Neural cell (in vitro differentiated cells): Measurements from ENCODE around the gene UBA6. TPM values are rescaled to one million over a fixed set of nuclear protein-coding genes. Genes with fewer than 3 reads are reported as not detected.

ENCODE experiments used
- H2AFZ ChIP-seq: fragments of 200-600, 300-800 bp; sonication (generic), shearing (Covaris generic); 2 replicates; pipeline ENCODE4 v1.6.0; 2014; ENCODE audit warnings: low read depth, mild to moderate bottlenecking, antibody characterized with exemption, low read length, moderate library complexity
- H3F3A ChIP-seq: fragments of 200-600 bp; shearing (Covaris generic); 2 replicates; pipeline ENCODE4 v1.6.1; 2016; ENCODE audit warnings: mild to moderate bottlenecking, moderate library complexity, mixed read lengths, antibody characterized with exemption, low read length; ENCODE audit not compliant: insufficient read depth, poor library complexity, severe bottlenecking
- H3K27ac ChIP-seq: fragments of 200-600, 300-800 bp; sonication (generic), shearing (Covaris generic); 2 replicates; pipeline ENCODE4 v1.5.1; 2014; ENCODE audit warnings: mild to moderate bottlenecking, low read length, moderate library complexity
- H3K27me3 ChIP-seq: fragments of 300-800, 200-600 bp; sonication (generic), shearing (Covaris generic); 2 replicates; pipeline ENCODE4 v1.6.0; 2014; ENCODE audit warnings: mild to moderate bottlenecking, low read depth, low read length, moderate library complexity; ENCODE audit not compliant: insufficient read depth
- H3K36me3 ChIP-seq: fragments of 300-800, 200-600 bp; sonication (generic), shearing (Covaris generic); 2 replicates; pipeline ENCODE4 v1.5.1; 2014; ENCODE audit warnings: mild to moderate bottlenecking, antibody characterized with exemption, low read length, moderate library complexity; ENCODE audit not compliant: insufficient read depth
- H3K4me2 ChIP-seq: fragments of 300-800, 200-600 bp; sonication (generic), shearing (Covaris generic); 2 replicates; pipeline ENCODE4 v1.6.0; 2014; ENCODE audit warnings: mild to moderate bottlenecking, low read length
- H3K4me3 ChIP-seq: fragments of 300-800, 200-600 bp; sonication (generic), shearing (Covaris generic); 2 replicates; pipeline ENCODE4 v1.5.1; 2014; ENCODE audit warnings: mild to moderate bottlenecking, low read length, moderate library complexity
- H3K79me2 ChIP-seq: fragments of 200-600 bp; shearing (Covaris generic); replicated peaks from 2 replicates; pipeline ENCODE4 v1.6.0; 2014; ENCODE audit warnings: mild to moderate bottlenecking, low read length, moderate library complexity; ENCODE audit not compliant: insufficient read depth
- H3K9ac ChIP-seq: fragments of 300-800, 200-600 bp; sonication (generic), shearing (Covaris generic); 2 replicates; pipeline ENCODE4 v1.6.1; 2016; ENCODE audit warnings: mild to moderate bottlenecking, low read length, mixed read lengths
- H3K9me2 ChIP-seq: fragments of 200-600 bp; shearing (Covaris generic); 2 replicates; pipeline ENCODE4 v1.6.1; 2016; ENCODE audit warnings: mild to moderate bottlenecking, low read length, mixed read lengths; ENCODE audit not compliant: insufficient read depth
- H3K9me3 ChIP-seq: fragments of 200-600, 300-800 bp; sonication (generic), shearing (Covaris generic); 2 replicates; pipeline ENCODE4 v1.6.1; 2016; ENCODE audit warnings: mild to moderate bottlenecking, mixed run types, low read length, moderate library complexity, mixed read lengths
- H4K20me1 ChIP-seq: fragments of 200-600 bp; shearing (Covaris generic); 2 replicates; pipeline ENCODE4 v1.6.1; 2016; ENCODE audit warnings: mild to moderate bottlenecking, mixed run types; ENCODE audit not compliant: insufficient read depth
- EP300 ChIP-seq: fragments of 450-650 bp; conservative IDR thresholded peaks from 2 replicates; pipeline ENCODE4 v1.6.1; 2014; ENCODE audit warnings: antibody characterized with exemption, mild to moderate bottlenecking, moderate library complexity; ENCODE audit not compliant: poor library complexity, severe bottlenecking
- EZH2 ChIP-seq: fragments of 200-600, 300-800 bp; shearing (Covaris generic), sonication (generic); IDR thresholded peaks from 2 replicates; pipeline ENCODE4 v1.6.1; 2014; ENCODE audit warnings: antibody characterized with exemption, low read length, borderline replicate concordance, mild to moderate bottlenecking; ENCODE audit not compliant: insufficient read depth, poor library complexity, severe bottlenecking
- MXI1 ChIP-seq: fragments of 450-650 bp; conservative IDR thresholded peaks from 2 replicates; pipeline ENCODE4 v1.6.1; 2014; ENCODE audit warnings: antibody characterized with exemption, mild to moderate bottlenecking; ENCODE audit not compliant: poor library complexity, severe bottlenecking
- SMC3 ChIP-seq: fragments of 450-650 bp; conservative IDR thresholded peaks from 2 replicates; pipeline ENCODE4 v1.6.1; 2014; ENCODE audit warnings: antibody characterized with exemption, mild to moderate bottlenecking, moderate library complexity; ENCODE audit not compliant: poor library complexity
- TAF1 ChIP-seq: IDR thresholded peaks from 2 replicates; pipeline ENCODE4 v1.6.1; 2012; ENCODE audit warnings: low read depth
- polyA plus RNA-seq: library from polyadenylated mRNA; depleted of rRNA; stranded (reverse); fragments of >200 nt; gene quantifications from 2 replicates; pipeline ENCODE4 v1.2.3, GENCODE V29; 2014
- TF ChIP-seq, protein P1 (sequence below): IDR thresholded peaks from 2 replicates; pipeline ENCODE4 v1.6.1; 2012; ENCODE audit warnings: borderline replicate concordance
- TF ChIP-seq, protein P2 (sequence below): fragments of 450-650 bp; IDR thresholded peaks from 2 replicates; pipeline ENCODE4 v1.5.1; 2014; ENCODE audit warnings: antibody characterized with exemption, mild to moderate bottlenecking, moderate library complexity; ENCODE audit not compliant: poor library complexity, severe bottlenecking

UBA6 gene
- polyA plus RNA-seq, 1 donor from 2014 or later = 126 TPM

DNA sequence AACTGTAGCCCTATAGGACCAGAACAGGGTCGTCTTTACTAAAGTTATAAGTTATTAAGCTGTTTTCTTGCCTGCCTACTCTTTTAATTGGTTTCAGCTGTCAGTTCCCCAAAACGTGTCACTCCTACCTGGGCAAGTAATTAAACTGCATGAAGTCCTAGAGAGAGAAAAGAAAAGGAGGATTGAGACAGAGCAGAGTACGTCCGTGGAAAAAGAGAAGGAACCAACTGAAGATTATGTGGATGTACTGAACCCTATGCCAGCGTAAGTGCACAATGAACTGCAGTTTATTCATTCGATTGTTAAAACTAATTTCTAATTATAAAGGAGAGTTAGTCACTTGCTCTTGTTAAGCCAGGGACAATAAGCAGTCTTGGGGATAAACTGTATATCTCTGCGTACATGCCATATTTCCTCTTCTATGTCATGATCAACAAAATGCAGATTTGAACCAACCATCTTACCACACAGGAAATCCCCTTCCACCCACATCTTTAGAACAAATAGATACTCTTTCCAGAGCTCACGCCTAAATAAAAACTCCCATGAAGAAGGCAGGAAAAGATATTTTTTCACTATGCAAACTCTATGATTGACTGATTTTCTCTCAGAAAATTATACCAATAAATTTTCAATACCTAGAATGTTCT, 119.6 kb downstream of the UBA6 start:
- H3K9me3 ChIP-seq = no peaks in the 10 kb centered on the region
- no peaks in the 10 kb centered on the region for H4K20me1 ChIP-seq
- H3K9ac ChIP-seq = no peak overlapping the region
- no peak overlapping the region for H3K27ac ChIP-seq
- H3K27me3 ChIP-seq = no peaks in the 10 kb centered on the region
- H2AFZ ChIP-seq = no peak overlapping the region
- no peaks in the 10 kb centered on the region for H3F3A ChIP-seq
- no peaks in the 10 kb centered on the region for H3K9me2 ChIP-seq
- no peak overlapping the region for H3K4me2 ChIP-seq
- no peaks in the 10 kb centered on the region for H3K36me3 ChIP-seq
- no peak overlapping the region for H3K4me3 ChIP-seq
- TF ChIP-seq, protein P1, sequence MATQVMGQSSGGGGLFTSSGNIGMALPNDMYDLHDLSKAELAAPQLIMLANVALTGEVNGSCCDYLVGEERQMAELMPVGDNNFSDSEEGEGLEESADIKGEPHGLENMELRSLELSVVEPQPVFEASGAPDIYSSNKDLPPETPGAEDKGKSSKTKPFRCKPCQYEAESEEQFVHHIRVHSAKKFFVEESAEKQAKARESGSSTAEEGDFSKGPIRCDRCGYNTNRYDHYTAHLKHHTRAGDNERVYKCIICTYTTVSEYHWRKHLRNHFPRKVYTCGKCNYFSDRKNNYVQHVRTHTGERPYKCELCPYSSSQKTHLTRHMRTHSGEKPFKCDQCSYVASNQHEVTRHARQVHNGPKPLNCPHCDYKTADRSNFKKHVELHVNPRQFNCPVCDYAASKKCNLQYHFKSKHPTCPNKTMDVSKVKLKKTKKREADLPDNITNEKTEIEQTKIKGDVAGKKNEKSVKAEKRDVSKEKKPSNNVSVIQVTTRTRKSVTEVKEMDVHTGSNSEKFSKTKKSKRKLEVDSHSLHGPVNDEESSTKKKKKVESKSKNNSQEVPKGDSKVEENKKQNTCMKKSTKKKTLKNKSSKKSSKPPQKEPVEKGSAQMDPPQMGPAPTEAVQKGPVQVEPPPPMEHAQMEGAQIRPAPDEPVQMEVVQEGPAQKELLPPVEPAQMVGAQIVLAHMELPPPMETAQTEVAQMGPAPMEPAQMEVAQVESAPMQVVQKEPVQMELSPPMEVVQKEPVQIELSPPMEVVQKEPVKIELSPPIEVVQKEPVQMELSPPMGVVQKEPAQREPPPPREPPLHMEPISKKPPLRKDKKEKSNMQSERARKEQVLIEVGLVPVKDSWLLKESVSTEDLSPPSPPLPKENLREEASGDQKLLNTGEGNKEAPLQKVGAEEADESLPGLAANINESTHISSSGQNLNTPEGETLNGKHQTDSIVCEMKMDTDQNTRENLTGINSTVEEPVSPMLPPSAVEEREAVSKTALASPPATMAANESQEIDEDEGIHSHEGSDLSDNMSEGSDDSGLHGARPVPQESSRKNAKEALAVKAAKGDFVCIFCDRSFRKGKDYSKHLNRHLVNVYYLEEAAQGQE = no peak
- TF ChIP-seq, protein P2, sequence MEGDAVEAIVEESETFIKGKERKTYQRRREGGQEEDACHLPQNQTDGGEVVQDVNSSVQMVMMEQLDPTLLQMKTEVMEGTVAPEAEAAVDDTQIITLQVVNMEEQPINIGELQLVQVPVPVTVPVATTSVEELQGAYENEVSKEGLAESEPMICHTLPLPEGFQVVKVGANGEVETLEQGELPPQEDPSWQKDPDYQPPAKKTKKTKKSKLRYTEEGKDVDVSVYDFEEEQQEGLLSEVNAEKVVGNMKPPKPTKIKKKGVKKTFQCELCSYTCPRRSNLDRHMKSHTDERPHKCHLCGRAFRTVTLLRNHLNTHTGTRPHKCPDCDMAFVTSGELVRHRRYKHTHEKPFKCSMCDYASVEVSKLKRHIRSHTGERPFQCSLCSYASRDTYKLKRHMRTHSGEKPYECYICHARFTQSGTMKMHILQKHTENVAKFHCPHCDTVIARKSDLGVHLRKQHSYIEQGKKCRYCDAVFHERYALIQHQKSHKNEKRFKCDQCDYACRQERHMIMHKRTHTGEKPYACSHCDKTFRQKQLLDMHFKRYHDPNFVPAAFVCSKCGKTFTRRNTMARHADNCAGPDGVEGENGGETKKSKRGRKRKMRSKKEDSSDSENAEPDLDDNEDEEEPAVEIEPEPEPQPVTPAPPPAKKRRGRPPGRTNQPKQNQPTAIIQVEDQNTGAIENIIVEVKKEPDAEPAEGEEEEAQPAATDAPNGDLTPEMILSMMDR = no peak
- TF ChIP-seq EP300 = no peak
- H3K79me2 ChIP-seq = no peaks in the 10 kb centered on the region

DNA sequence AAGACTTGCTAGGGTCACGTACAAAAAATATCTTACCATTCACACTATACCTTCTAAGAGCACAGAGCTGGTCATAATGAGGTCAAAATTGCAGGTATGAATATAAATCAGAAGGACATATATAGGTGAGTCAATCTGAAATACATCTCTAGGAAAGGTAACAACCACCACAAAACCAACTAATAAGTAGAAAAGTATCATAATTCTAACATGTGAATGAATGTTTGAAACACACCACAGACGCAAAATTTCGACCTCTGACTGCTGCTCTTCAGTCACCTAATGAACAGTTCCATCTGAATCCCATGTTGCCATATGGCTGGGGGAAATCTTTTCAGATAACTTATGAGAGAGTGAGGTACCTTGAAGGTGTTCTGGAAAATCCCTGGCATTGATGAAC, 120.4 kb downstream of the UBA6 start:
- Histone ChIP-seq H3K4me2 (no peak overlapping the region), H3K79me2 (no peaks in the 10 kb centered on the region), H4K20me1 (no peaks in the 10 kb centered on the region), H3K9me2 (no peaks in the 10 kb centered on the region), H3K27me3 (no peaks in the 10 kb centered on the region), H3F3A (no peaks in the 10 kb centered on the region), H3K36me3 (no peaks in the 10 kb centered on the region), H2AFZ (no peak overlapping the region), H3K9me3 (no peaks in the 10 kb centered on the region), H3K27ac (no peak overlapping the region), H3K9ac (no peak overlapping the region), H3K4me3 (no peak overlapping the region)
- TF ChIP-seq, protein P2 = no peak
- TF ChIP-seq MXI1 (no peak), SMC3 (no peak), TAF1 (no peak), EZH2 (no peak)
- TF ChIP-seq, protein P1 = no peak
